ENCODE data around the gene AP2A2. TPM values are rescaled to one million over a fixed set of nuclear protein-coding genes. Genes with fewer than 3 reads are reported as not detected.

Gene AP2A2
- total RNA-seq, 1 donor from 2014 or later: 228 TPM

GRCh38 chr11:1005928-1006327, 80.3 kb downstream of the AP2A2 start:
- H3K9me3 Mint-ChIP-seq (ENCODE audit: unreplicated experiment): peaks cover 34% of the 10 kb centered on the region
- H3K27me3 Mint-ChIP-seq (ENCODE audit: unreplicated experiment): peaks cover 38% of the 10 kb centered on the region
- no peak for DNase-seq
- TF ChIP-seq, protein P1, sequence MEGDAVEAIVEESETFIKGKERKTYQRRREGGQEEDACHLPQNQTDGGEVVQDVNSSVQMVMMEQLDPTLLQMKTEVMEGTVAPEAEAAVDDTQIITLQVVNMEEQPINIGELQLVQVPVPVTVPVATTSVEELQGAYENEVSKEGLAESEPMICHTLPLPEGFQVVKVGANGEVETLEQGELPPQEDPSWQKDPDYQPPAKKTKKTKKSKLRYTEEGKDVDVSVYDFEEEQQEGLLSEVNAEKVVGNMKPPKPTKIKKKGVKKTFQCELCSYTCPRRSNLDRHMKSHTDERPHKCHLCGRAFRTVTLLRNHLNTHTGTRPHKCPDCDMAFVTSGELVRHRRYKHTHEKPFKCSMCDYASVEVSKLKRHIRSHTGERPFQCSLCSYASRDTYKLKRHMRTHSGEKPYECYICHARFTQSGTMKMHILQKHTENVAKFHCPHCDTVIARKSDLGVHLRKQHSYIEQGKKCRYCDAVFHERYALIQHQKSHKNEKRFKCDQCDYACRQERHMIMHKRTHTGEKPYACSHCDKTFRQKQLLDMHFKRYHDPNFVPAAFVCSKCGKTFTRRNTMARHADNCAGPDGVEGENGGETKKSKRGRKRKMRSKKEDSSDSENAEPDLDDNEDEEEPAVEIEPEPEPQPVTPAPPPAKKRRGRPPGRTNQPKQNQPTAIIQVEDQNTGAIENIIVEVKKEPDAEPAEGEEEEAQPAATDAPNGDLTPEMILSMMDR (IDR thresholded peaks at IDR 0.05; ENCODE audit: partially characterized antibody, unreplicated experiment): no peak
- H3K27ac Mint-ChIP-seq (ENCODE audit: unreplicated experiment): peak overlapping the region; percentile 53
- H3K4me1 Mint-ChIP-seq (ENCODE audit: low read depth, unreplicated experiment): peaks cover 38% of the 10 kb centered on the region
- H3K36me3 Mint-ChIP-seq (ENCODE audit: unreplicated experiment): peaks cover 4% of the 10 kb centered on the region
- H3K4me3 Mint-ChIP-seq (ENCODE audit: unreplicated experiment): peak overlapping the region; percentile 14

- Mint-ChIP-seq H3K4me3 (ENCODE audit: unreplicated experiment) (no peak overlapping the region), H3K27ac (ENCODE audit: unreplicated experiment) (peak overlapping the region; percentile 43), H3K36me3 (ENCODE audit: unreplicated experiment) (no peaks in the 10 kb centered on the region), H3K9me3 (ENCODE audit: unreplicated experiment) (peaks cover 30% of the 10 kb centered on the region), H3K4me1 (ENCODE audit: low read depth, unreplicated experiment) (peaks cover 32% of the 10 kb centered on the region), H3K27me3 (ENCODE audit: unreplicated experiment) (peaks cover 33% of the 10 kb centered on the region)
- no peak for DNase-seq
- TF ChIP-seq, protein P1 (IDR thresholded peaks at IDR 0.05; ENCODE audit: partially characterized antibody, unreplicated experiment): no peak
Observed at GRCh38 chr11:1006762-1007161, 81.1 kb downstream of the AP2A2 start.

DNA sequence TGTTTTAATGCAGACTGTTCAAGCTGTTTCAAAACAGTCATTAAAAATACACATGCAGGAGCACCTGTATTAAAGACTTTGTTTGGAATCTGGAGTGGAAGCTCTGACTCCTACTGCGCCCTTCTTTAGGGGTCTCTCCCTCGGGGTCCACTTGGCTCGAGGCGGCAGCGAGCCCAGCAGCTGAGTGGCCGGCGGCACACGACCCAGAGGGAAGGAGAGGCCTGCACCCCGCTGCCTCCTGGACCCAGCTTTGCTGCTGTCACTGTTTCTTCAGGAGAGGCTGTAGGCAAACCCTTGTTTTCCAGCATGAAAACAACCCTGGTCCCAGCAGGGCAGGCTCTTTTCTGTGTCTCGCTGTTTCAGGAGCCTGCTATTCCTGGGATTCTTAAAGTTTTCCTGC, 81.6 kb downstream of the AP2A2 start:
- DNase-seq: no peak
- no peak overlapping the region for H3K27ac Mint-ChIP-seq (ENCODE audit: unreplicated experiment)
- H3K4me3 Mint-ChIP-seq (ENCODE audit: unreplicated experiment): no peak overlapping the region
- H3K4me1 Mint-ChIP-seq (ENCODE audit: low read depth, unreplicated experiment): peaks cover 34% of the 10 kb centered on the region
- H3K9me3 Mint-ChIP-seq (ENCODE audit: unreplicated experiment): peaks cover 28% of the 10 kb centered on the region
- TF ChIP-seq, protein P1 (IDR thresholded peaks at IDR 0.05; ENCODE audit: partially characterized antibody, unreplicated experiment): no peak
- H3K27me3 Mint-ChIP-seq (ENCODE audit: unreplicated experiment): peaks cover 29% of the 10 kb centered on the region
- no peaks in the 10 kb centered on the region for H3K36me3 Mint-ChIP-seq (ENCODE audit: unreplicated experiment)

DNA sequence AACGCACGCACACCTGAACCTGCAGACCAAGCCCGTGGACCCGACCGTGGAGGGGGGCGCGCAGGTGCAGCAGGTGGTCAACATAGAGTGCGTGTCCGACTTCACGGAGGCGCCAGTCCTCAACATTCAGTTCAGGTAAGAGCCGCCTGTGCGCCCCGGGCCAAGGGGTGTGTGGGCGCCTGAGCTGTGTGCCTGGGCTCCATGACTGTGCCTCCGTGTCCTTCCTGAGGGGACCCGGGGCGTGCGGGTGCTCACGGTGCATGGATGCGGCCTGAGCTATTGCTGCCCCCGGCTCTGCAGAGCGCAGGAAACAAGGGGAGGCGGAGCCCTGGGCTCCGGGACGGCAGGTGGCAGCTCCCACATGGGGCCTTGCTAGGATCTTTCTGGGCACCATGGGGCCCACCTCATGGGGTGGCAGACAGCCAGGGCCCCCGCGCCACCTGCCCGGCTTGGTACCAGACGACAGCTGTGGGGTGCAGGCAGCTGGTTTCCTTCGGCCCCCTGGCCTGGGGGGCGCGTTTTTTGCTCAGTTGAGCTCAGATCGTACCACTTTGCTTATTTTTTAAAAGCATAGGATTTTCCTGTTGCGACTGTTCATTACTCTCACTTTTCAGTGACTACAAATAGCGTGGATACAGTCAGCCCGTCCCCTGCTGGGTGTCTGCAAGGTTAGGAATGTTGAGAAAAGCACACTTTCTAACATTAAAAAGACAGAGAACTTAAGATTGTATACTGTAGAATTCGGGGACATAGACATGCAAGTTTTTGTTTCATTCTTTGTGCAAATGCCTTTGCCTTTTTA, 82.5 kb downstream of the AP2A2 start:
- Mint-ChIP-seq H3K27ac (ENCODE audit: unreplicated experiment) (no peak overlapping the region), H3K9me3 (ENCODE audit: unreplicated experiment) (peaks cover 29% of the 10 kb centered on the region), H3K36me3 (ENCODE audit: unreplicated experiment) (no peaks in the 10 kb centered on the region), H3K27me3 (ENCODE audit: unreplicated experiment) (peaks cover 27% of the 10 kb centered on the region), H3K4me1 (ENCODE audit: low read depth, unreplicated experiment) (peaks cover 32% of the 10 kb centered on the region), H3K4me3 (ENCODE audit: unreplicated experiment) (no peak overlapping the region)
- TF ChIP-seq, protein P1 (IDR thresholded peaks at IDR 0.05; ENCODE audit: partially characterized antibody, unreplicated experiment): no peak
- DNase-seq: no peak

- Mint-ChIP-seq H3K4me1 (ENCODE audit: low read depth, unreplicated experiment) (peaks cover 32% of the 10 kb centered on the region), H3K27ac (ENCODE audit: unreplicated experiment) (peak overlapping the region; percentile 12), H3K9me3 (ENCODE audit: unreplicated experiment) (peaks cover 24% of the 10 kb centered on the region), H3K36me3 (ENCODE audit: unreplicated experiment) (no peaks in the 10 kb centered on the region), H3K4me3 (ENCODE audit: unreplicated experiment) (no peak overlapping the region), H3K27me3 (ENCODE audit: unreplicated experiment) (peaks cover 26% of the 10 kb centered on the region)
- no peak for DNase-seq
- TF ChIP-seq, protein P1 (IDR thresholded peaks at IDR 0.05; ENCODE audit: partially characterized antibody, unreplicated experiment): no peak
Observed at GRCh38 chr11:1008803-1009145, 83.1 kb downstream of the AP2A2 start.

Data from glutamatergic neuron (in vitro differentiated cells).